GM19395 (cell line): ENCODE data around the gene PLA2G2D.

Experiments used
- ATAC-seq: cut with Tn5 transposase; IDR thresholded peaks from one replicate; pipeline ENCODE4 v1.9.1; 2021; ENCODE audit warnings: mild to moderate bottlenecking, moderate library complexity; ENCODE audit not compliant: unreplicated experiment

The PLA2G2D gene, protein sequence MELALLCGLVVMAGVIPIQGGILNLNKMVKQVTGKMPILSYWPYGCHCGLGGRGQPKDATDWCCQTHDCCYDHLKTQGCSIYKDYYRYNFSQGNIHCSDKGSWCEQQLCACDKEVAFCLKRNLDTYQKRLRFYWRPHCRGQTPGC

DNA sequence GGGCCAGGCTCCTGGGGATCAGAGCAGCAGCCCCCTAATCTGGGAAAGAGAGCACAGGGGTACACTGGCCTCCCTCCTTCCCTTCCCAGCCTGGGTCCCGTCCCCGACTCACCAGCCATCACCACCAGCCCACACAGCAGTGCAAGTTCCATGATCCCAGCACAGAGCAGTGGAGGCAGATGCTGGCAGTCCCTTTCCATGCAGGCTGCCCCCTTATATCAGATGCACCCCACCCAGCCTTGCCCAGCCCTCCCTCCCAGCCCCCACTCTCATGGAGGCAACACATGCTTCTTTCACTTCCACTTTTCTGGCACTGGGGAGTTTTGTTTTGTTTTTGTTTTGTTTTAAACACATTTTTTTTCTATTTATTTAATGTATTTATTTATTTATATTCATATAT lies at the start of gene PLA2G2D:
Gene PLA2G2D (minus strand): TSS at position 190 of the 400 bp plus-strand sequence. CDS start 38 bp downstream, at position 152.
- no peak for ATAC-seq

DNA sequence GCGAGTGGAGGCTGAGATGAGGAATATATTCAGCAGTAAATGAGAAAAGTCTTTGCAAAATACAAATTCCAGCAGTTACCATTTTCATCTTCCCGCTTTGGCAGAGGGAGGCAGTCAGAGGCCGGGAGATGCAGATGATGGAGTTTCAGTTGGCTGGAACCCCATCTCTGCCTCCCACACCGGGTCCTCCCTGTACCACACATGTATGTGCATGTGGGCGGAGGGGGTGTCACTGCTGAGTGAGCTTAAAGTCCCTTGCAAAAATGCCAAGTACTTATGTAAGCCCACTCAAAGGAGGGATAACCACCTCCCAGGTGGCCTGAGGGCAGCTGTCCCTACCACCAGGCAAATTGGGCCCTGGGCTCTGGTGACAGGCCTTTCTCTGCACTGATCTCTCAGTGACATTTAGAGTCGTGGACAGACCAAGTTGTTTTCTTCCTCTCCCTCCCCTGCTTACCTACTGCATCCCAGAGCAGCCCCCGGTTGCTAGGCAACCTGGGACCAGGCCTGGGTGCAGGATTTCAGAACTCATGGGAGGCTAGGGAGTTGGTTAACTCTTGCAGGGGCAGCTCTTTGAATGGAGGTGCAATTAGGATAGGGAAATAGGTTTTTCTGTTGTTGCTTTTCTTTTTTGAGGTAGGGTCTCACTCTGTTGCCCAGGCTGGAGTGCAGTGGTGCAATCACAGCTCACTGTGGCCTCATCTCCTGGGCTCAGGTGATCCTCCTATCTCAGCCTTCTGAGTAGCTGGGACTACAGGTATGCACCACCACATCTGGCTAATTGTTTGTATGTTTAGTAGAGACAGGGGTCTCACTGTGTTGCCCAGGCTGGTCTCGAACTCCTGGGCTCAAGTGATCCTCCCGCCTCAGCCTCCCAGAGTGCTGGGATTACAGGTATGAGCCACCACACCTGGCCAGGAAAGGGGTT lies 49.5 kb upstream of the PLA2G2D start:
- no peak for ATAC-seq

DNA sequence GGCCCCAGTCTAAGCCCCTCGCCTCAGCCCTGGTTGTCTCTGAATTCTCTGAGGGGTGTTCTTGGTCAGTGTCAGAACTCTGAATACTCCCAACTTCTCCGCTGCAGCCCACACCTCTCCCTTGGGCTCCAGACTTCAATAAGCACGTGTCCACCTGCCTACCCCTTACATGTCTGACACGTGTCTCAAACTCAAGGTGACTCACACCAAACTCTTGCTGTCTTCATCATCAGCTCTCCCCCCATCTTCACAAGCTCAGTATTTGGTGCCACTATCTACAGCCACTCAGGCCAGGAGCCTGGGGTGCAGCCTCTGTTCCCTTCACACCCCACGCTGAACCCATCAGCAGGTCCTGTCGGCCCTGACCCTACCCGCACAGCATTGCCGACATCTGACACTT lies 47.8 kb upstream of the PLA2G2D start:
- ATAC-seq, result no peak

DNA sequence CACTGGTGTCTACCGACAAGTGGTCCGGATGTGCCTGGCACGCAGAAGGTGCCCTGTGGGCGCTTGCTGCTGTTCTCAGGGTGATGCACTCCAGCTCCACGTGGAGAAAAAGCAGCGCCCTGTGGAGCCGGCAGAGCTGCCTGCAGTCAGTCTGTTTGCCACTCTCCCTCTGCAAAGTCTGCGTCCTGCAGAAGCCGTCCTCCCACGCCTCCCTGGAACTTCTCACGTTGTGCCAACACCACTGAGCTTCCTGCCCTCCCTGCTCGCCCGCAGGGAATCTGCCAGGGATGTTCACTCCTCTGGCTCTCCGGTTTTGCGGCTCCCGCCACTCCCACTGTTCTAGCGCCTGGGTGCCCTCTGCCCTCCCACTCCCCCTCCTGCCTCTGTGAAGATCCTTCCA lies 46.7 kb upstream of the PLA2G2D start:
- ATAC-seq, result no peak

DNA sequence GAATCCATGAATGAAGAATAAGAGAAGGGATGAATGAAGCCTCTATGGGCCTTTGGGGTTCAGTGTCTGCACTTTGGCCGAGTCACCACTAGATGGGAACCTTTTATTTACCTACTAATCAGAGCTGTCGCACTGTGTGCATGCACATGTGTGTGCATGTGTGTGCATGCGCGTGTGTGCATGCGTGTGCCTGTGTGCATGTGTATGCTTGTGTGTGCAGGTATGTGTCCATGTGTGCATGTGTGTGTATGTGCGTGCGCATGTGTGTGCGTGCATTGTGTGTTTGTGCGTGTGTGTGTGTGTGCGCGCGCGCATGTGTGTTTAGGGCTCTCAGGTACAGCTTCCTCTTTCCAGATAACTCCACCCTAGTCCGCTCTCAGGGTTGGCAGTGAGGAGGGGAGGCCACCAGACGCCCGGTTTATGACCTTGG lies 46.2 kb upstream of the PLA2G2D start:
- ATAC-seq, result no peak

DNA sequence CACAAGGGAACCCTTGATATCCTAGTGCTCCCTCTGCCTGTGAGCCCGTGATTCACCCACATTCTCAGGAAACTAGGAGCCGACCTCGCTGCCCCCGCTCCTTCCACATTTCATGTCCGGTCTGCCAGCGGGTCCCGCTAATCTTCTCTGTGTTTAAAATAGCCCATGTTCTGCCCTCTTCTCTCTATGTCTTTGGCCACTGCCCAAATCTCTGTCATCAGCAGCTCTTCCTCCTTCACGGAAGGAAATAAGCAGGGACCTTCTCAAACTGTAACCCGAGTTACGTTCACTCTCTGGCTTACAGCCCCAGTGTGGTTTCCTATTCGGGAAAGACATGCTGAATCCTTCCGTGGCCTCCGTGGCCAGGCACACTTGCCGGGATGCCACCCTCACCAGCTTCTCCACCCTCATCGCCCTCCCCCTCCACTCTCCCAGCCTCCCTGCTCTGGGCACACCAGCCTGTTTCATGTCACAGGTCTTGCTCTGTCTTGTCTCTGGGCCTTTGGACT lies 45.4 kb upstream of the PLA2G2D start:
- no peak for ATAC-seq

DNA sequence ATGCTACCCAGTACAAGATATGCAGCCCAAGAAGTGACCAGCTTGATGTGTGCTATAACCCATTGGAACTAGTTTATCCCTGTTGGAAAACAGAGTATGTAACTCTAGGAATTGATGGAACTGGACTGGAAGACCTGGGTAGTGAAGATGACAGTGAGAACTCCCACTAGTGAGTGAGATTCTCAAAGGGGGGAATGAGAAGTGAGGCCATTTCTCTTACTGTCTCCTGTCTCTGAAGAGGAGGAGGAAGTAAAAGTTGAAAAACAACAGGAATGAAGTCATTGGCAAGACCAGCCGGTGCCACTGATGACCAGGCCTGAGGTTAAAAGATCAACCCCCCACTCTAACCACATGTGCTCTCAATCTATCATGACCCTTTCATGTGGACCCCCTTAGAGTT lies 40.7 kb upstream of the PLA2G2D start:
- ATAC-seq, result no peak

DNA sequence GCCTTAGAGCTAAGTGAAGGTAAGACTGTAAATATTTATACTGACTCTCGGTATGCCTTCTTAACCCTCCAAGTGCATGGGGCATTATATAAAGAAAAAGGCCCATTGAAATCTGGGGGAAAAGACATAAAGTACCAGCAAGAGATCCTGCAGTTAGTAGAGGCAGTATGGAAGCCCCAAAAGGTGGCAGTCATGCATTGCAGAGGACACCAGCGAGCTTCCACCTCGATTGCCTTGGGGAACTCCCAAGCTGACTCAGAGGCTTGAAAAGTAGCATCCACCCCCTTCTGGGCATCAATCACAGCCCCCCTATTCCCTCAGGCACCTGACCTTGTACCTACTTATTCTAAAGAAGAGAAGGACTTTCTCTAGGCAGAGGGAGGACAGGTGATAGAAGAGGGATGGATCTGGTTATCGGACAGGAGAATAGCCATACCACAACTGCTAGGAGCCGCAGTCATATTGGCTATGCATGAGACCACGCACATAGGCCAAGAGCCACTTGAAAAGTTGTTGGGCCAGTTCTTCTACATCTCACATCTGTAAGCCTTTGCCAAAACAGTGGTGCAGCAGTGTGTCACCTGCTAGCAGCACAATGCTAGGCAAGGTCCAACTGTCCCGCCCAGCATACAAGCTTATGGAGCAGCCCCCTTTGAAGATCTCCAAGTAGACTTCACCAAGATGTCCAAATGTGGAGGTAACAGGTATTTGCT lies 39.2 kb upstream of the PLA2G2D start:
- ATAC-seq, result no peak

DNA sequence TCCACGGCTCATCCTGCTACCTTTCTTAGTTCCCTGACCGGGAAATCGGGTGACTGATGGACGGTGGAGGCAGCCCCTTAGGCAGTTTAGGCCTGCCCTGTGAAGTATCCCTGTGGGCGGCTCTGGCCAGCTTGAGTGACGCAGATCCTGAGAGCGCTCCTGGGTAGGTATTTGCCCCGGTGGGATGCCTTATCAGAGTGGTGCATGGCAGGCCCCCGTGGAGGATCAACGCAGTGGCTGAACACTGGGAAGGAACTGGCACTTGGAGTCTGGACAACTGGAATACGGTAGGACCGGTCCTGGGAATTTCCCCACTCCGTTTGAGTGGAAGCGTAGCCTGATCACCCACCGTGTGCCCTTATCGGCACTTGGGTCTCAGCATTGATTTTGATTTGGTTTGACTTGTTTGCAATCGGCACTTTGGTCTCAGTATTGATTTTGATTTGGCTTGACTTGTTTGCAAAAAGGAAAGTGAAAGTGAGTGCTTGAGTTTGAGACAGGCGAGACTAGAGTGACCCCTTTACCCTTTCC lies 35.0 kb upstream of the PLA2G2D start:
- ATAC-seq, result no peak

DNA sequence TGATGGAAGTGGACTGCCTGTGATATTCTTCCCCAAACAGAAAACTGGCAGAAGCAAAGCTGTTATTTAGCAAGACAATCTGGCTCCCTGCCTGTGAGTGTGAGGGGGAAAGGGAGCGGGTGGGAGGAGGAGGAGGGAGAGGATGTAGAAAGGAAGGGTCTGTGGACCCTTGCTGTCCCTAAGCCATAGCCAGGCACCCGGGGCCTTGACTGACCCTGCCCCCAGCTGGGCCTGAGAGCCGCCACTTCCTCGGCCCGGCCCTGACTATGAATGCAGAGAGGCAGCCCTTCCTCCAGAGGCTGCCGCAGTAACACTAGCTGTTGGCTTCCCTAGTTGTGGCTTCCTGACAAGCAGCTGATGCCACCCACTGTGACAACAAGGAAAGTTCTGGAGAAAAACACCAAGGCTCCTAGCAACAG lies 33.7 kb upstream of the PLA2G2D start:
- ATAC-seq, result no peak

DNA sequence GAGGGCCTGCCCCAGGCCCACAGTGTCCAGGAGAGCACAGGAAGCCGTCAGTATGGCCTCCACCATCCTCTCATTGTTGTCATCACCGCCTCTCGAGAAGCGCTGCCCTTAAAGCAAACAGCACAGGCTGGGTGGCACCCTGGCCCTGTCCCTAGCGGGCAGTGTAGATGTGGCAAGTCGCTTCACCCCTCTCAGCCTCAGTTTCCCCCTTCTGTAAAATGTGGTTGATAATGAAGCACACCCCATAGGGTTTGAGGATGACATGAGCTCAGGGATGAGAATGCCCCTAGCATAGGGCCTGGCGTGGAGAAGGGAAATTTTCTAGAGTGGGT lies 33.2 kb upstream of the PLA2G2D start:
- ATAC-seq, result no peak

DNA sequence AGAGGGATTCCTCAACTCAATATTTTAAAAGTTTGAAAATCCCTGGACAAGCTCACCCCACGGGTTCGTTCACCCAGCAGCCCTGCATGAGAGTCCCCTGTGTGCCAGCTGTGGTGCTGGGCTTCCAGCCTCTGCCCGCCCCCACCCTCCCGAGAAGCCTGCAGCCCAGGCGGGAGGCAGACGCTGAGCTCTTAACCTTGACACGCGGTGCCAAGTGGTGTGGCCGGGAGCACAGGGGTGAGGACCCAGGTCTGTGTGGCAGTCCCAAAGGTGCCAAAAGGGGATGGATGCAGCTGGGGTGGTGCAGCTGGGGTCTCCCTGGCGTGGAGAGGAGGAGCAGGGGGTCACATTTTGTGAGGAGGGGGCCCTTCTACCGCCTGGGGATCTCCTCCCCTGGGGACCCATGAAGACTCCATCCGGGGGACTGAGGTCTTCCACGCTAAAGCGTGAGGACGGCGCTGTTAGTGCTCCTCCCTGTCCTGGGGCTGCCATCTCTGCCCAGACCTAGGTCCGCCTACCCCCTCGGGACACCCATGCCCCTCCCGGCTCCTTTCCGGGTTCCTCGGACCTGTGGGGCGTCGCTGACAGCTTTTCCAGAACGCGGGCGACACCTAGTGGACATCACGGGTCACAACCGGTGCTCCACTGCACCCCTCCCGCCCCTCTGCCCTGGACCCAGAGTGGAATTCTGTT lies 32.7 kb upstream of the PLA2G2D start:
- no peak for ATAC-seq

DNA sequence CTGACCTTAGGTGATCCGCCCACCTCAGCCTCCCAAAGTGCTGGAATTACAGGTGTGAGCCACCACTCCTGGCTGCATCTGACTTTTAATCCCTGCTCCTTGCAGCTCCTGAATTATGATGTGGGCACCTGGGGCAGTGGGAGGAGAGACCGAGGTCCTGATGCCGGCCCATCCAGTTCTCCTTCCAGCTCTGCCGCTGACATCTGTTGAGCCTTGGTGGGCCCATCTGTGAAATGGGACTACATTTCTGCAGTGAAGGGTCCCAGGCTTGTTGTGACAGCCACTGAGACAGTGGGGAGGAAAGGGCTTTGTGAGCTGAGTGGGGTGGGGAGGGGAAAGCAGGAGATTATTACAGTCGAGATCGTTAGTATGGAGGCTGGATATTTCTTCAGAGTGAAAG lies 31.6 kb upstream of the PLA2G2D start:
- ATAC-seq, result no peak

DNA sequence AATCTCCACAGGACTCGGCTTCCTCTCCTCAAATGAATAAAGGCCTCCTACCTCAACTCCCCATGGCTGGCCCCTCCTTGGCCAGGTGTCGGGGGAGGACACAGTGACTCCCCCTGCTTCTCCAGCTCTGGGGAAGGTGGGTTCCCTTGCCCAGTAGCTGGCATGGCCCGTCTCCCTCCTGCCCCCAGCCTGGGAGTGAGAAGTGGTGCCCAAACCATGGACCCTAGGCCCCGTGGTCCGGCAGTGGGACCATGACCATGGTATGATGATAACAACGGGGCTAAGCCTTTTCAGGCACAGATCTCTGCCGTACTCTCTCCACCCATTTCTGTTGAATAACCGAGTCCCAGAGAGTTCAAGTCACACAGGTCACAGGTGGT lies 31.0 kb upstream of the PLA2G2D start:
- ATAC-seq, result no peak

DNA sequence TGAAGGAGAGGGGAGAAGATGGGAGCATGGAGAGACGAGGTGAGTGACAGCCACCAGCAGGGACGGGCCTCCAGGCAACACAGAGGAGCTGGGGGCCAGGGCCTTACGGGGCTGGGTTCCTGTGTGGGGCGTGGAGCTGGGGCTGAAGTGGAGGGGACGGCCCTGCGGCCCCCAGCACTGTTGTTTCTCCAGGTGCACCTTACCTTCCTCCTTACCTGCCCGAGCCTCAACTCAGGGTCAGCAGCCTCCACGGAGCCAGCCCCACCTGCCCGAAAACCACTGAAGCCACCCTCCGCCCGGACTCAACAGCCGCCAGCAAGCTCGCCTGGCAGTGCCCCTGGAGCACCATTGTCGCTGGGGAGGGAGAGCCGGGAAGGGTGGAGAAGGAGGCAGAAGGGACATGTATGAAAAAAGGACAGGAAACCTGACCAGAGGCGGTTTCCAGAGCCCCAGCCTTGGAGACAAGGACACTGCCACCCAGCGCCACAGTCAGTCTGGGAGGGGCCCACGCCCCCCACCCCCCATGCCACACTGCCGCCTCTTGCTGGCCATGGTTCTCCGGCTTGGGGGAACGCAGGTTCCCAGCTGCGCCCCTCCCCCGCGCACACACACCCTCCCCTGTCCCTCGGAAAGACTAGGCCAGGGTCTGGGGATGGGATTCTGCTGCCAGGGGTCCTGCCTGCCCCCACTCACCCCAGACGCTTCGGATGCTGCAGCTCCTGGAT lies 30.4 kb upstream of the PLA2G2D start:
- no peak for ATAC-seq

DNA sequence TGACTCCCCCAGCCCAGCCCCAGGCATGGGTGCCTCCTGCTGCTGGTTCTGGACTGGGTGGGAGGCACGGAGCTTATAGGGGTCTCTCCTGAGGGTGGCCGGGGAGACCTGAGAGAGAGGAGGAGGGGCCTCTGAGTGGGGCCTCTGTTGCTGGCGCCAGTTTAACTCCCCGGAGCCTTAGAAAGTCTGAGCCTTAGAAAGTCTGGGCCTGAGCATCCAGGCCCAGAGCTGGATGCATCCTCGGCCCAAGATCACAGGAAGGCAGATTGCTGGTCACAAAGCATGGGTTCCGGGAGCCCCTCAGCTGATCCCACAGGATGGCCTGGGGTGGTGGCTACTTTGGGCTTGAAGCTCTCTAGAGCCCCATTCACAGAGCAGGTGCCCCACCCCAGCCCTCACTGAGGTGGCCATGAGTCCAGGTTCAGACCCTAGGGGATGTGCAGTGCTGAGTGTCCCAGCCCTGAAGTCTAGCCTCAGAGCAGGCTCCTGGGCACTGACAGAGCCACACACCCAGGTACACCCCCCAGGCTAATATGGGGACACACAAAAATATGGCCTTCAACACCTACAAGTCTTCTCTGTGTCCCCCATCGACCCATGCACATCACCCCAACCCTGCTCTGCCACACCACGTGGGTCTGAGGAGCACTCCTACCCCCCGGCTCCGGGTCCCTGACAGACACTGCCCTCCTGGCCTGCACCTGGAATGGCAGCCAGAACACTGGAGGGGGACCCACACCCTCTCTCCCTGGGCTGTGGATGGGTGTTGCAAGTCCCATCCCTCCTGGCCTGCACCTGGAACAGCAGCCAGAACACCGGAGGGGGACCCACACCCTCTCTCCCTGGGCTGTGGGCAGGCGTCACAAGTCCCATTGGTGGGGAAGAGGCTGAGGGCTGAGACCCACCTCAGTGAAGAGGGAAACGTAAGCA lies 29.5 kb upstream of the PLA2G2D start:
- no peak for ATAC-seq

DNA sequence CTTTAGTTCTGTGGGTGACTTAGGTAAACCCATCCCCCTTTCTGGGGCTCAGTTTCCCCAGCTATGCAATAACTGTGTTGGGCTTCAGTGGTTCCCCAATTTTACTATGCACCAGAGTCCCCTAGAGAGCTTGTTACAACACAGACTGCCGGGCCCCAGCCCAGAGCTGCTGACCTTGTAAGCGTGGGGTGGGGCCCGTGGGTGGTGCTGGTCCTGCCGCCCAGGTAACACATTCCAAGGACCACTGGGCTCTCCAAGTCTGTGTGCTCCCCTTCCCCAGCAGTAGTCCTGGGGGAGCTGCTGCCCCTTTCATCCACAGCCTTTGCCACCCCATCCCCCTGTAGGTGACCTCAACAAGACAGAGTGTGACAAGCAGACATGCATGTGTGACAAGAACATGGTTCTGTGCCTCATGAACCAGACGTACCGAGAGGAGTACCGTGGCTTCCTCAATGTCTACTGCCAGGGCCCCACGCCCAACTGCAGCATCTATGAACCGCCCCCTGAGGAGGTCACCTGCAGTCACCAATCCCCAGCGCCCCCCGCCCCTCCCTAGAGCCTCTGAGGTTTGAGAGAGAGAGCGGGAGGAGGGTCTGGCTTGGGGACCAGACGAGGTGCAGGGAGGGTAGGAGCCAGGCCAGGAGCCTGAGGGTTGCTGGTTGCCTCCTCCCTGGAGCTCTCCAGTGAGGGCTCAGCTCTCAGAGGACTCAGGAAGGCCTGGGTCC lies 28.7 kb upstream of the PLA2G2D start:
- no peak for ATAC-seq

DNA sequence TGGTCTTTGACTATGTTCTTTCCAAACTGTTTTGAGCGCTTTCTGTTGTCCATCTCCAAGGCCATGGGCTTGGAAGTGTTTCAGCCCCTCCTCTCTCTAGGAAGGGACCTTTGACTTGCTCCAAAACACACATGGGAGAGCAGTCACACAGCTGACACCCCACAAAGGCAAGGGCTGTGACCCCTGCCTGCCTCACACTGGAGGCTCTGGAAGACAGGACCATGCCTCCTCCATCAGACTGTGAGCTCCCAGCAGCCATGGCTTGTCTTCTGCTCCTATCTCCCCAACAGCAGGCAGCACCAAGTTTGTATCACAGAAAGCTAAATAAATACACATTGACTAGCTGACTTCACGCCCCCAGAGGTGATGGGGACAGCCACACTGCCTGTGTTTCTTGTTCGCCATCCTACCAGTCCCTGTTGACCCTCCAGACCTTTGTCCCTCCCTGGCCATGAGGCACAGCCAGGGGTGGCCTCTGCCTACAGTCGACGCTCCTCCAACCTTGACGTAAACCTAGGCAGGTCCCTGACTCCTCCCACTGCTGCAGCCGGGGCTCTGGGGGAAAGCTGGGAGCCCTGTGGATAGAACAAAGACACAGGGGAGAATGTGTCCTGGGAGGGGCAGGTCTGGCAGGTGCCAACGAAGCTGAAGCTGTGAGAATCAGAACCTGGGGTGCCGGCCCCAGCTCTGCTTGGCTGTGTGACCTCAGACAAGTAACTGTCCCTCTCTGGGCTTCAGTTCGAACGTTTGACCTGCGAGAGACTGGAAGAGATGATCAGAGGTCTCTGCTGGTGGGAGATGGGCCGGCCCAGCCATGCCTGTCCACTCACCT lies 24.6 kb upstream of the PLA2G2D start:
- no peak for ATAC-seq
